Endothelial cell of umbilical vein (primary cell): ENCODE data around the gene TMEM74B.

ENCODE experiments used
- EZH2 ChIP-seq: IDR thresholded peaks from 2 replicates; pipeline ENCODE4 v1.6.1; 2012; ENCODE audit warnings: borderline replicate concordance, low read depth, mild to moderate bottlenecking, moderate library complexity, low read length, inconsistent platforms; ENCODE audit not compliant: severe bottlenecking
- GATA2 ChIP-seq: IDR thresholded peaks from 2 replicates; pipeline ENCODE4 v1.7.0; 2011; ENCODE audit warnings: low read depth, mild to moderate bottlenecking, moderate library complexity, mixed read lengths, low read length; ENCODE audit not compliant: insufficient read length, insufficient read depth
- POLR2A ChIP-seq: IDR thresholded peaks from 2 replicates; pipeline ENCODE4 v1.6.1; 2012; ENCODE audit warnings: low read depth, mild to moderate bottlenecking, control low read depth, low read length
- POLR2AphosphoS5 ChIP-seq: IDR thresholded peaks from 2 replicates; pipeline ENCODE4 v1.6.1; 2012; ENCODE audit warnings: low read depth, mild to moderate bottlenecking, control low read depth, low read length, moderate library complexity; ENCODE audit not compliant: insufficient read depth
- TF ChIP-seq, protein P1 (sequence below), 2 donors: IDR thresholded peaks; 1 replicate in 1 of 2; 2 replicates in 1 of 2; pipeline ENCODE4 v1.5.1; 2011; ENCODE audit warnings: low read length in 2 of 2, mild to moderate bottlenecking in 2 of 2, moderate library complexity in 2 of 2, control low read depth in 1 of 2, inconsistent platforms in 1 of 2, low read depth in 1 of 2; ENCODE audit not compliant: insufficient read depth in 1 of 2; ENCODE audit errors: extremely low read depth in 1 of 2

DNA sequence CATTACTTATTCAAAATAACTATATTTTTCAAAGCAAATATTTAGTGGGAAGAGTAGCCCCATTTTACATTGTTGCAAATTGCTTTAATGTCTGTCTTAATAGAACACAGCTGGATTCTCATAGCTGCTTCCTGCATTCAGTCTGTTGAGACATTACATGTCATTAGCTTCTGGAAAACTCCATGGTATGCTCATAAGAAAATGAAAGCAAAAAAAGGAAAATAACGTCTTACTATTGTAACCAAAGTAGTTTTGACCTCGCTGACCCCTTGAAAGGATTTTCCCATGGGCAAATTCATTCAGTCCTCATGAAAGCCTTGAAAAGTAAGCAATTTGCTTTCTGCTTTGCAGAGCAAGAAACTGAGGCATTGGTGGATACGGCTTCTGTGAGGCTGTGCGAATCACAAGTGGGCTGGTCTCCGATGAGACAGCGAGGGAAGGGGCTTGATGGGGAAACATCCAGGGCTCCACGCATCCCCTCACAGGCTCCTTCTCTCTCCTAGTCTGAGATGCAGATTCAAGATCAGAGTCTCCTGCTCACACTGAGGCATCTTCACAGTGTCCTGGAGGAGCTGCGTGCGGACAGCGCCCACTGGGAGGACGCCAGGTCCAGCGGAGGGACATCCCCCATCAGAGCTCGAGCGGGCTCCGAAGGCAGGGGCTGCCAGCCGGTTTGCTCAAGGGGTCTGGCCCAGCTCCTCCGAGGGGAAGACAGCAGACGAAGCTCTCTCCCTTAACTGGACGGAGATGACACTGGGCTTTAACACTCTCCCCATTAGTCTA lies 21.8 kb upstream of the TMEM74B start:
- TF ChIP-seq, protein P1, sequence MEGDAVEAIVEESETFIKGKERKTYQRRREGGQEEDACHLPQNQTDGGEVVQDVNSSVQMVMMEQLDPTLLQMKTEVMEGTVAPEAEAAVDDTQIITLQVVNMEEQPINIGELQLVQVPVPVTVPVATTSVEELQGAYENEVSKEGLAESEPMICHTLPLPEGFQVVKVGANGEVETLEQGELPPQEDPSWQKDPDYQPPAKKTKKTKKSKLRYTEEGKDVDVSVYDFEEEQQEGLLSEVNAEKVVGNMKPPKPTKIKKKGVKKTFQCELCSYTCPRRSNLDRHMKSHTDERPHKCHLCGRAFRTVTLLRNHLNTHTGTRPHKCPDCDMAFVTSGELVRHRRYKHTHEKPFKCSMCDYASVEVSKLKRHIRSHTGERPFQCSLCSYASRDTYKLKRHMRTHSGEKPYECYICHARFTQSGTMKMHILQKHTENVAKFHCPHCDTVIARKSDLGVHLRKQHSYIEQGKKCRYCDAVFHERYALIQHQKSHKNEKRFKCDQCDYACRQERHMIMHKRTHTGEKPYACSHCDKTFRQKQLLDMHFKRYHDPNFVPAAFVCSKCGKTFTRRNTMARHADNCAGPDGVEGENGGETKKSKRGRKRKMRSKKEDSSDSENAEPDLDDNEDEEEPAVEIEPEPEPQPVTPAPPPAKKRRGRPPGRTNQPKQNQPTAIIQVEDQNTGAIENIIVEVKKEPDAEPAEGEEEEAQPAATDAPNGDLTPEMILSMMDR (IDR thresholded peaks at IDR 0.05; ENCODE audit: extremely low read depth in 1 of 2, insufficient read depth in 1 of 2, low read depth in 1 of 2, low read length in 2 of 2) = no peak
- TF ChIP-seq POLR2A (no peak), EZH2 (no peak), GATA2 (no peak), POLR2AphosphoS5 (no peak)
